Fibroblast of lung (primary cell): ENCODE measurements around the gene LPCAT1. TPM values are rescaled to one million over a fixed set of nuclear protein-coding genes. Genes with fewer than 3 reads are reported as not detected.
"Not testable (repeated sequence)": the region's sequence is repeated elsewhere in the genome, so short reads cannot be mapped to it uniquely, and the experiment has no call there.

Experiments
- DNase-seq, 2 donors: peaks; one replicate each; pipeline versions ENCODE4 v3.0.0 to v3.0.0-alpha.2; 2010; ENCODE audit warnings: low read depth in 2 of 2
- H2AFZ ChIP-seq: 2 replicates; pipeline ENCODE4 v1.5.1; 2012; ENCODE audit warnings: low read length, control low read depth, inconsistent platforms
- H3K27ac ChIP-seq: 2 replicates; pipeline ENCODE4 v1.5.1; 2011; ENCODE audit warnings: low read length, control low read depth; ENCODE audit not compliant: insufficient read depth
- H3K27me3 ChIP-seq: 2 replicates; pipeline ENCODE4 v1.5.1; 2011; ENCODE audit warnings: mild to moderate bottlenecking, low read length; ENCODE audit not compliant: control insufficient read depth, insufficient read depth
- H3K36me3 ChIP-seq: 2 replicates; pipeline ENCODE4 v1.5.1; 2011; ENCODE audit warnings: low read length; ENCODE audit not compliant: control insufficient read depth, insufficient read depth
- H3K4me1 ChIP-seq: 2 replicates; pipeline ENCODE4 v1.5.1; 2011; ENCODE audit warnings: low read length; ENCODE audit not compliant: control insufficient read depth, insufficient read depth; ENCODE audit errors: extremely low read depth
- H3K4me2 ChIP-seq: 2 replicates; pipeline ENCODE4 v1.5.1; 2011; ENCODE audit warnings: low read length, control low read depth; ENCODE audit not compliant: insufficient read depth; ENCODE audit errors: extremely low read depth
- H3K4me3 ChIP-seq, 4 experiments: fragments of 200-600 bp in 1 of 4; sonication (generic) in 1 of 4; replicated peaks in 1 of 4; 2 replicates each; pipeline ENCODE4 v1.5.1; 2011 to 2016; ENCODE audit warnings: low read length in 4 of 4, low read depth in 3 of 4, mild to moderate bottlenecking in 3 of 4, control low read depth in 2 of 4, inconsistent platforms in 1 of 4, mixed read lengths in 1 of 4; ENCODE audit not compliant: insufficient read depth in 1 of 4; ENCODE audit errors: control extremely low read depth in 1 of 4
- H3K79me2 ChIP-seq: 2 replicates; pipeline ENCODE4 v1.5.1; 2012; ENCODE audit warnings: mild to moderate bottlenecking, low read length, inconsistent platforms; ENCODE audit not compliant: control insufficient read depth, insufficient read depth
- H3K9ac ChIP-seq: 2 replicates; pipeline ENCODE4 v1.5.1; 2011; ENCODE audit warnings: mild to moderate bottlenecking, low read length, control low read depth; ENCODE audit not compliant: insufficient read depth
- H3K9me3 ChIP-seq: 2 replicates; pipeline ENCODE4 v1.5.1; 2012; ENCODE audit warnings: low read depth, low read length; ENCODE audit not compliant: control insufficient read depth, insufficient read depth
- H4K20me1 ChIP-seq: 2 replicates; pipeline ENCODE4 v1.5.1; 2011; ENCODE audit warnings: low read length; ENCODE audit not compliant: control insufficient read depth, insufficient read depth; ENCODE audit errors: extremely low read depth
- CTCF ChIP-seq, 2 donors: IDR thresholded peaks in 1 of 2; conservative IDR thresholded peaks in 1 of 2; 1 replicate in 1 of 2; 2 replicates in 1 of 2; pipeline ENCODE4 v1.5.1; 2011 to 2012; ENCODE audit warnings: low read length in 2 of 2, control low read depth in 1 of 2, inconsistent platforms in 1 of 2, low read depth in 1 of 2, mild to moderate bottlenecking in 1 of 2
- EZH2 ChIP-seq: IDR thresholded peaks from 2 replicates; pipeline ENCODE4 v1.5.1; 2012; ENCODE audit warnings: low read length, control low read depth, mild to moderate bottlenecking; ENCODE audit errors: missing control alignments
- polyA plus RNA-seq, 2 donors: library from polyadenylated mRNA; depleted of rRNA in 1 of 2; stranded (reverse) in 1 of 2; unstranded in 1 of 2; fragments of >200 nt; gene quantifications; 2 replicates each; pipeline ENCODE4 v1.2.1, GENCODE V29; 2011 to 2012; ENCODE audit warnings: missing spikeins in 1 of 2
- total RNA-seq: library from RNA; depleted of rRNA; stranded (reverse); fragments of >200 nt; gene quantifications from 2 replicates; pipeline ENCODE4 v1.2.1, GENCODE V29; 2014

LPCAT1 gene
- total and polyA plus RNA-seq, 2 donors (not counting 1 experiment from before 2014, with no cell fraction given) = 50.8 to 65.2 TPM

GRCh38 chr5:1506242-1507013, 17.3 kb downstream of the LPCAT1 start:
- no peak for DNase-seq
- H4K20me1 ChIP-seq = peaks cover 6% of the 10 kb centered on the region

GRCh38 chr5:1505506-1506241, 18.1 kb downstream of the LPCAT1 start:
- Histone ChIP-seq H3K9ac (no peak overlapping the region), H2AFZ (no peak overlapping the region), H3K4me2 (no peak overlapping the region), H3K9me3 (no peaks in the 10 kb centered on the region), H3K27ac (no peak overlapping the region), H3K36me3 (peaks cover 9% of the 10 kb centered on the region), H3K79me2 (peaks cover 84% of the 10 kb centered on the region), H3K4me3 (no peak overlapping the region), H4K20me1 (peaks cover 3% of the 10 kb centered on the region), H3K4me1 (no peaks in the 10 kb centered on the region), H3K27me3 (no peaks in the 10 kb centered on the region)
- TF ChIP-seq EZH2 (no peak), CTCF (conservative IDR thresholded peaks at IDR 0.05 in 1 of 2, IDR thresholded peaks at IDR 0.05 in 1 of 2; ENCODE audit: low read depth in 1 of 2, low read length in 2 of 2) (no peak)
- DNase-seq = no peak

More at GRCh38 chr5:1506242-1507013, 17.3 kb downstream of the LPCAT1 start:
- Histone ChIP-seq H3K4me2 (no peak overlapping the region), H3K27me3 (no peaks in the 10 kb centered on the region), H3K79me2 (peaks cover 85% of the 10 kb centered on the region), H3K4me1 (no peaks in the 10 kb centered on the region), H3K4me3 (no peak overlapping the region), H3K9ac (no peak overlapping the region), H3K36me3 (peaks cover 8% of the 10 kb centered on the region), H2AFZ (no peak overlapping the region), H3K9me3 (no peaks in the 10 kb centered on the region), H3K27ac (no peak overlapping the region)
- TF ChIP-seq CTCF (conservative IDR thresholded peaks at IDR 0.05 in 1 of 2, IDR thresholded peaks at IDR 0.05 in 1 of 2; ENCODE audit: low read depth in 1 of 2, low read length in 2 of 2) = no peak
- TF ChIP-seq EZH2 = no peak

GRCh38 chr5:1505089-1505488, 18.7 kb downstream of the LPCAT1 start:
- not testable (repeated sequence) for H4K20me1 ChIP-seq, H3K27ac ChIP-seq, H2AFZ ChIP-seq, H3K9ac ChIP-seq, DNase-seq, H3K4me3 ChIP-seq, H3K4me1 ChIP-seq, H3K9me3 ChIP-seq, H3K27me3 ChIP-seq, H3K4me2 ChIP-seq, H3K36me3 ChIP-seq
- peaks cover 82% of the 10 kb centered on the region for H3K79me2 ChIP-seq
